HCT116 (cell line): ENCODE results near the gene BCL6. TPM values are rescaled to one million over a fixed set of nuclear protein-coding genes. Genes with fewer than 3 reads are reported as not detected.

Experiments
- ATAC-seq: fragments of 200-7000 bp; cut with Tn5 transposase; 2 replicates; pipeline ENCODE4 v1.9.1; 2020; ENCODE audit warnings: mild to moderate bottlenecking, moderate library complexity
- BruUV-seq: library from RNA; stranded (reverse); fragments of 400-500 nt; replicated peaks from 2 replicates; lab custom pipeline; 2021; lab: Mats Ljungman, UMichigan
- CTCF ChIA-PET: fragments of 300-600 bp; sonication (Branson Sonifier 250); formaldehyde crosslinking; loops from one replicate; lab custom pipeline; 2021; ENCODE audit warnings: antibody characterized with exemption; lab: Charles Lee
- POLR2A ChIA-PET: fragments of 300-600, 350-600 bp; sonication (Branson Sonifier 250); formaldehyde crosslinking; loops from one replicate; lab custom pipeline; 2021; ENCODE audit warnings: antibody characterized with exemption; lab: Charles Lee
- RAD21 ChIA-PET, 2 experiments: fragments of 300-600 bp; sonication (Branson Sonifier 250); formaldehyde crosslinking; loops; one replicate each; lab custom pipeline; 2023; ENCODE audit warnings: low total read pairs in 2 of 2; ENCODE audit not compliant: uncharacterized antibody in 2 of 2, unreplicated experiment in 2 of 2, low non-redundant PET in 1 of 2; lab: Charles Lee
- DNase-seq: peaks from one replicate; pipeline ENCODE4 v3.0.0-alpha.2; 2010; ENCODE audit warnings: low read depth, low spot score
- H2AFZ ChIP-seq: fragments of 200-600 bp; shearing (Covaris generic), sonication (generic); 2 replicates; pipeline ENCODE4 v1.6.1; 2017; ENCODE audit warnings: low read depth, mixed run types, mixed read lengths, antibody characterized with exemption, low read length; ENCODE audit not compliant: poor library complexity, severe bottlenecking
- H3K27ac ChIP-seq: 2 replicates; pipeline ENCODE4 v1.5.1; 2012; ENCODE audit warnings: low read depth, low read length
- H3K27me3 ChIP-seq: fragments of 200-600 bp; sonication (generic); 2 replicates; pipeline ENCODE4 v1.6.1; 2016; ENCODE audit warnings: mixed run types, low read length, mixed read lengths; ENCODE audit not compliant: insufficient read depth
- H3K36me3 ChIP-seq, 2 experiments: fragments of 200-500 bp in 1 of 2; fragments of 200-600 bp in 1 of 2; sonication (Bioruptor generic) in 1 of 2; sonication (generic) in 1 of 2; 2 replicates each; pipeline versions ENCODE4 v1.5.1 to v1.6.1; 2014 to 2016; ENCODE audit warnings: low read length in 2 of 2, inconsistent platforms in 1 of 2, mixed read lengths in 1 of 2, mixed run types in 1 of 2; ENCODE audit not compliant: insufficient read depth in 2 of 2, control insufficient read depth in 1 of 2
- H3K4me1 ChIP-seq, 2 experiments: fragments of 200-600 bp in 1 of 2; sonication (generic) in 1 of 2; 2 replicates each; pipeline versions ENCODE4 v1.5.1 to v1.6.1; 2012 to 2017; ENCODE audit warnings: low read length in 2 of 2, inconsistent platforms in 1 of 2, mild to moderate bottlenecking in 1 of 2, mixed read lengths in 1 of 2, mixed run types in 1 of 2, moderate library complexity in 1 of 2; ENCODE audit not compliant: insufficient read depth in 2 of 2, control insufficient read depth in 1 of 2
- H3K4me2 ChIP-seq: fragments of 200-600 bp; sonication (generic); 2 replicates; pipeline ENCODE4 v1.6.1; 2017; ENCODE audit warnings: mixed run types, low read length, mixed read lengths
- H3K4me3 ChIP-seq, 2 experiments: fragments of 200-600 bp in 1 of 2; sonication (generic) in 1 of 2; replicated peaks in 1 of 2; 2 replicates each; pipeline ENCODE4 v1.5.1; 2011 to 2016; ENCODE audit warnings: low read length in 2 of 2, control low read depth in 1 of 2, low read depth in 1 of 2, mild to moderate bottlenecking in 1 of 2, mixed read lengths in 1 of 2, mixed run types in 1 of 2
- H3K79me2 ChIP-seq: fragments of 200-600 bp; sonication (generic); 2 replicates; pipeline ENCODE4 v1.6.1; 2017; ENCODE audit warnings: mild to moderate bottlenecking, mixed run types, low read length, moderate library complexity, mixed read lengths; ENCODE audit not compliant: insufficient read depth
- H3K9ac ChIP-seq: fragments of 200-600 bp; sonication (generic); 2 replicates; pipeline ENCODE4 v1.6.1; 2016; ENCODE audit warnings: low read length, mixed read lengths
- H3K9me2 ChIP-seq: fragments of 200-600 bp; sonication (generic), shearing (Covaris generic); 2 replicates; pipeline ENCODE4 v1.6.1; 2017; ENCODE audit warnings: mixed run types, mild to moderate bottlenecking, moderate library complexity; ENCODE audit not compliant: insufficient read depth
- H3K9me3 ChIP-seq, 2 experiments: fragments of 200-500 bp in 1 of 2; fragments of 200-600 bp in 1 of 2; sonication (Bioruptor generic) in 1 of 2; sonication (generic) in 1 of 2; 2 replicates each; pipeline ENCODE4 v1.6.1; 2014 to 2017; ENCODE audit warnings: low read length in 2 of 2, mixed read lengths in 2 of 2, inconsistent platforms in 1 of 2, low read depth in 1 of 2, mild to moderate bottlenecking in 1 of 2, mixed run types in 1 of 2, moderate library complexity in 1 of 2; ENCODE audit not compliant: control insufficient read depth in 1 of 2, insufficient read depth in 1 of 2
- H4K20me1 ChIP-seq: fragments of 200-600 bp; sonication (generic), shearing (Covaris generic); 2 replicates; pipeline ENCODE4 v1.6.1; 2017; ENCODE audit warnings: mixed run types, mild to moderate bottlenecking, moderate library complexity; ENCODE audit not compliant: insufficient read depth
- ATF3 ChIP-seq: IDR thresholded peaks from 2 replicates; pipeline ENCODE4 v1.6.1; 2012
- CBX3 ChIP-seq: IDR thresholded peaks from 2 replicates; pipeline ENCODE4 v1.6.1; 2012; ENCODE audit warnings: low read depth
- EZH2phosphoT487 ChIP-seq: fragments of 200-600 bp; IDR thresholded peaks from 2 replicates; pipeline ENCODE4 v1.6.1; 2018; ENCODE audit warnings: antibody characterized with exemption, borderline replicate concordance
- FOSL1 ChIP-seq: IDR thresholded peaks from 2 replicates; pipeline ENCODE4 v1.6.1; 2012; ENCODE audit warnings: low read depth
- JUND ChIP-seq: IDR thresholded peaks from 2 replicates; pipeline ENCODE4 v1.6.1; 2012
- POLR2AphosphoS5 ChIP-seq: IDR thresholded peaks from 2 replicates; pipeline ENCODE4 v1.6.1; 2011; ENCODE audit warnings: mild to moderate bottlenecking, low read depth, low read length, moderate library complexity
- RAD21 ChIP-seq: IDR thresholded peaks from 2 replicates; pipeline ENCODE4 v1.6.1; 2012; ENCODE audit warnings: low read depth, mild to moderate bottlenecking
- SIN3A ChIP-seq: IDR thresholded peaks from 2 replicates; pipeline ENCODE4 v1.6.1; 2012; ENCODE audit warnings: low read depth
- TCF7L2 ChIP-seq: IDR thresholded peaks from 2 replicates; pipeline ENCODE4 v1.7.0; 2011; ENCODE audit warnings: borderline replicate concordance, inconsistent platforms; ENCODE audit not compliant: insufficient read depth, insufficient read length; ENCODE audit errors: extremely low read depth
- YY1 ChIP-seq: IDR thresholded peaks from 2 replicates; pipeline ENCODE4 v1.6.1; 2011; ENCODE audit warnings: low read length, low read depth, moderate library complexity, mild to moderate bottlenecking; ENCODE audit not compliant: insufficient replicate concordance; ENCODE audit errors: extremely low read depth
- ZNF274 ChIP-seq: fragments of 200-500 bp; sonication (Bioruptor generic); IDR thresholded peaks from 2 replicates; pipeline ENCODE4 v1.6.1; 2014; ENCODE audit warnings: mild to moderate bottlenecking, low read depth, low read length, inconsistent platforms
- intact Hi-C: fragments of 100-400 bp; cut with micrococcal nuclease; formaldehyde crosslinking; loops from 2 replicates; pipeline ENCODE4 v1.10.0; 2022
- total RNA-seq: library from RNA; stranded (reverse); gene quantifications from one replicate; pipeline ENCODE4 v1.2.1, GENCODE V29; 2021; ENCODE audit not compliant: unreplicated experiment
- TF ChIP-seq, protein P1 (sequence below), 3 experiments: fragments of 200-600 bp in 1 of 3; sonication (generic) in 1 of 3; IDR thresholded peaks in 2 of 3; conservative IDR thresholded peaks in 1 of 3; 2 replicates each; pipeline ENCODE4 v1.5.1; 2012 to 2017; ENCODE audit warnings: low read depth in 2 of 3, low read length in 2 of 3, antibody characterized with exemption in 1 of 3, borderline replicate concordance in 1 of 3, control low read depth in 1 of 3, mild to moderate bottlenecking in 1 of 3, mixed read lengths in 1 of 3, mixed run types in 1 of 3, moderate library complexity in 1 of 3; ENCODE audit not compliant: insufficient read depth in 1 of 3
- TF ChIP-seq, protein P2 (sequence below): IDR thresholded peaks from 2 replicates; pipeline ENCODE4 v1.6.1; 2012
- TF ChIP-seq, protein P3 (sequence below): IDR thresholded peaks from 2 replicates; pipeline ENCODE4 v1.6.1; 2011; ENCODE audit warnings: mild to moderate bottlenecking, low read length, moderate library complexity; ENCODE audit not compliant: insufficient replicate concordance; ENCODE audit errors: extremely low read depth

Gene BCL6
- total RNA-seq, 1 experiment from 2014 or later: 17.5 TPM

DNA sequence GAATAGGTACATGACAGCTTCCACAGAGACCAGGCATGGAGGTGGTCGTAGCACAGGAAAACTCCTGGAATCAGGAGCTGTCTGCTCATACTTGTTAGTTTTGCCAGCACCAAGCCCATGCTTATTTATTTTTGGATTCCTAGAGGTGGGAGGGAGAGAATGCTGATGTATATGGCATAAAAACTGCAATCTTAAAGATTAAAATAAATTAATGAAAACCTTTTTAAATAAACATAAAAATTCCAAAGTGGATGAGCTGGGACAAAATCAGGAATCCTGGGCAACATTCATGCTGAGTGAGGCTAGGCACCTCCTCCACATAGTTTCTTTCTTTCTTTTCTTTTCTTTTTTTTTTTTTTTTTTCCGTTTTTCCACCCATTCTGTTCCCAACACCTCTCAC, 14.3 kb upstream of the BCL6 start (continued):
- TF ChIP-seq, protein P1, sequence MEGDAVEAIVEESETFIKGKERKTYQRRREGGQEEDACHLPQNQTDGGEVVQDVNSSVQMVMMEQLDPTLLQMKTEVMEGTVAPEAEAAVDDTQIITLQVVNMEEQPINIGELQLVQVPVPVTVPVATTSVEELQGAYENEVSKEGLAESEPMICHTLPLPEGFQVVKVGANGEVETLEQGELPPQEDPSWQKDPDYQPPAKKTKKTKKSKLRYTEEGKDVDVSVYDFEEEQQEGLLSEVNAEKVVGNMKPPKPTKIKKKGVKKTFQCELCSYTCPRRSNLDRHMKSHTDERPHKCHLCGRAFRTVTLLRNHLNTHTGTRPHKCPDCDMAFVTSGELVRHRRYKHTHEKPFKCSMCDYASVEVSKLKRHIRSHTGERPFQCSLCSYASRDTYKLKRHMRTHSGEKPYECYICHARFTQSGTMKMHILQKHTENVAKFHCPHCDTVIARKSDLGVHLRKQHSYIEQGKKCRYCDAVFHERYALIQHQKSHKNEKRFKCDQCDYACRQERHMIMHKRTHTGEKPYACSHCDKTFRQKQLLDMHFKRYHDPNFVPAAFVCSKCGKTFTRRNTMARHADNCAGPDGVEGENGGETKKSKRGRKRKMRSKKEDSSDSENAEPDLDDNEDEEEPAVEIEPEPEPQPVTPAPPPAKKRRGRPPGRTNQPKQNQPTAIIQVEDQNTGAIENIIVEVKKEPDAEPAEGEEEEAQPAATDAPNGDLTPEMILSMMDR (IDR thresholded peaks at IDR 0.05 in 2 of 3, conservative IDR thresholded peaks at IDR 0.05 in 1 of 3; ENCODE audit: borderline replicate concordance in 1 of 3, insufficient read depth in 1 of 3, low read depth in 2 of 3, low read length in 2 of 3): no peak

- Histone ChIP-seq H3K4me2 (no peak overlapping the region), H3K4me1 (no peaks in the 10 kb centered on the region), H3K36me3 (no peaks in the 10 kb centered on the region), H3K9me2 (no peaks in the 10 kb centered on the region), H4K20me1 (no peaks in the 10 kb centered on the region), H3K79me2 (no peaks in the 10 kb centered on the region), H3K9ac (no peak overlapping the region), H2AFZ (no peak overlapping the region), H3K4me3 (no peak overlapping the region), H3K9me3 (no peaks in the 10 kb centered on the region), H3K27ac (no peak overlapping the region), H3K27me3 (no peaks in the 10 kb centered on the region)
- ChIA-PET POLR2A (interaction anchor here (1.4 kb wide), 1 partner anchor 13 kb away, joined by 3 read pairs; the partner anchor contains the start of gene BCL6), RAD21 (no interaction called here), CTCF (no interaction called here)
- TF ChIP-seq TCF7L2 (no peak), POLR2AphosphoS5 (no peak)
- ATAC-seq (no peak), DNase-seq (no peak)
- intact Hi-C loops: no loop called here
- no TSS peak for BruUV-seq
These were observed 13.2 kb upstream of the BCL6 start for GRCh38 chr3:187758318-187758955.

DNA sequence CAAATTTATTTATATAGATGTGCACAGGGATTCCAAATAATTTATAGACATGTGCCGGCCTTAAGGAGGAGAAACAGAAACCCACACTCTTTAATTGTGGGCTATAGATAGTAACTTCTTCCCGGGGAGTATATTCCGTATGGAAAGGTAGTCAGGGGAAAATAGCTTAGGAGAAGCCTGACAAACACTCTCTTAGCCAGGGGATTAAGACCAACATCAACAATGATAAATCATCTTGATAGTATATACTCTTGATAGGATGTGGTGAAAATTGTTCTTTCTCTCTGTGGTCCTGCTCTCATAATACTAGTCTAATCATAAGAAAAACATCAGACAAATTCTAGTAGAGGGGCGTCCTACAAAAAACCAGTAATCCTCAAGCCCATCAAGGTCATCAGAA, 8.2 kb upstream of the BCL6 start:
- ChIA-PET POLR2A (no interaction called here), RAD21 (no interaction called here), CTCF (no interaction called here)
- Histone ChIP-seq H2AFZ (no peak overlapping the region), H3K36me3 (no peaks in the 10 kb centered on the region), H3K9me2 (no peaks in the 10 kb centered on the region), H3K27ac (no peak overlapping the region), H3K4me1 (peaks cover 17 to 26% of the 10 kb centered on the region in 2 experiments), H3K9me3 (no peaks in the 10 kb centered on the region), H3K4me3 (no peak overlapping the region), H3K9ac (no peak overlapping the region), H3K4me2 (no peak overlapping the region), H3K79me2 (no peaks in the 10 kb centered on the region), H3K27me3 (no peaks in the 10 kb centered on the region), H4K20me1 (no peaks in the 10 kb centered on the region)
- BruUV-seq: no TSS peak
- intact Hi-C loops: no loop called here
- no peak for ATAC-seq
- no peak for DNase-seq
- TF ChIP-seq CBX3: no peak
- no peak for TF ChIP-seq JUND
- TF ChIP-seq ATF3: no peak
- no peak for TF ChIP-seq POLR2AphosphoS5
- no peak for TF ChIP-seq YY1
- TF ChIP-seq SIN3A: no peak
- TF ChIP-seq FOSL1: no peak
- no peak for TF ChIP-seq ZNF274
- TF ChIP-seq RAD21: no peak
- TF ChIP-seq EZH2phosphoT487: no peak
- TF ChIP-seq, protein P2, sequence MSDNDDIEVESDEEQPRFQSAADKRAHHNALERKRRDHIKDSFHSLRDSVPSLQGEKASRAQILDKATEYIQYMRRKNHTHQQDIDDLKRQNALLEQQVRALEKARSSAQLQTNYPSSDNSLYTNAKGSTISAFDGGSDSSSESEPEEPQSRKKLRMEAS: no peak
- TF ChIP-seq, protein P3, sequence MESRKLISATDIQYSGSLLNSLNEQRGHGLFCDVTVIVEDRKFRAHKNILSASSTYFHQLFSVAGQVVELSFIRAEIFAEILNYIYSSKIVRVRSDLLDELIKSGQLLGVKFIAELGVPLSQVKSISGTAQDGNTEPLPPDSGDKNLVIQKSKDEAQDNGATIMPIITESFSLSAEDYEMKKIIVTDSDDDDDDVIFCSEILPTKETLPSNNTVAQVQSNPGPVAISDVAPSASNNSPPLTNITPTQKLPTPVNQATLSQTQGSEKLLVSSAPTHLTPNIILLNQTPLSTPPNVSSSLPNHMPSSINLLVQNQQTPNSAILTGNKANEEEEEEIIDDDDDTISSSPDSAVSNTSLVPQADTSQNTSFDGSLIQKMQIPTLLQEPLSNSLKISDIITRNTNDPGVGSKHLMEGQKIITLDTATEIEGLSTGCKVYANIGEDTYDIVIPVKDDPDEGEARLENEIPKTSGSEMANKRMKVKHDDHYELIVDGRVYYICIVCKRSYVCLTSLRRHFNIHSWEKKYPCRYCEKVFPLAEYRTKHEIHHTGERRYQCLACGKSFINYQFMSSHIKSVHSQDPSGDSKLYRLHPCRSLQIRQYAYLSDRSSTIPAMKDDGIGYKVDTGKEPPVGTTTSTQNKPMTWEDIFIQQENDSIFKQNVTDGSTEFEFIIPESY: no peak
